GM12874 (cell line): ENCODE data around the gene ITGA8.

Experiments used
- CTCF ChIP-seq: IDR thresholded peaks from 2 replicates; pipeline ENCODE4 v1.5.1; 2011; ENCODE audit warnings: low read depth, mild to moderate bottlenecking, control low read depth, low read length, moderate library complexity; ENCODE audit not compliant: insufficient read depth

The ITGA8 gene

GRCh38 chr10:15510963-15511362, 208.8 kb downstream of the ITGA8 start:
- no peak for TF ChIP-seq CTCF

GRCh38 chr10:15505329-15505728, 214.4 kb downstream of the ITGA8 start:
- no peak for TF ChIP-seq CTCF

GRCh38 chr10:15504101-15504840, 215.5 kb downstream of the ITGA8 start:
- no peak for TF ChIP-seq CTCF

GRCh38 chr10:15494850-15495506, 224.7 kb downstream of the ITGA8 start:
- TF ChIP-seq CTCF = no peak

- no peak for TF ChIP-seq CTCF
Measured at GRCh38 chr10:15491856-15492642, 227.7 kb downstream of the ITGA8 start.

- TF ChIP-seq CTCF = no peak
Measured at GRCh38 chr10:15489431-15489830, 230.3 kb downstream of the ITGA8 start.

- TF ChIP-seq CTCF = no peak
Measured at GRCh38 chr10:15487376-15487775, 232.3 kb downstream of the ITGA8 start.
